GM18868 (cell line): ENCODE results near the gene ZNF554.

Source experiments
- ATAC-seq: cut with Tn5 transposase; IDR thresholded peaks from one replicate; pipeline ENCODE4 v1.9.1; 2021; ENCODE audit warnings: mild to moderate bottlenecking, moderate library complexity; ENCODE audit not compliant: unreplicated experiment

Gene ZNF554

GRCh38 chr19:2823646-2824045, 4.0 kb downstream of the ZNF554 start:
- no peak for ATAC-seq

DNA sequence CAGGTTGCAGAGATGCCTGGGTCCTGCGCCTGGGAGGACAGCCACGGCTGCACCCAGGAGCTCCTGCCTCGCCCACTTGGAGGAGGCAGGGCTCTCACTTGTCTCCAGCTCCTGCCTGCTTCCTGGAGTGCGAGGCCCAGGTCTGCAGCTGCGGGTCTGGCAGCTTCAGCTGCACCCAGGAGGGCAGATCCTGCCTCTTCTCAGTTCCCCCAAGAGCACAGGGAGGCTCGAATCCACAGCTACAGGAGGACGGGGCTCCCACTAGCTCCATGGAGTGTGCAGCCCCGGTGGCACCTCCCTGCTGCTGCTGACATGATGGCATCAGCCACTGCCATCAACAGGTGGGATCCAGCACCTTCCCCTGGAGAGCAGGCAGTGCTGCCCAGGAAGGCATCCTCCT, 4.5 kb downstream of the ZNF554 start:
- ATAC-seq = no peak

- no peak for ATAC-seq
These were observed 7.4 kb downstream of the ZNF554 start for GRCh38 chr19:2827022-2827421.

DNA sequence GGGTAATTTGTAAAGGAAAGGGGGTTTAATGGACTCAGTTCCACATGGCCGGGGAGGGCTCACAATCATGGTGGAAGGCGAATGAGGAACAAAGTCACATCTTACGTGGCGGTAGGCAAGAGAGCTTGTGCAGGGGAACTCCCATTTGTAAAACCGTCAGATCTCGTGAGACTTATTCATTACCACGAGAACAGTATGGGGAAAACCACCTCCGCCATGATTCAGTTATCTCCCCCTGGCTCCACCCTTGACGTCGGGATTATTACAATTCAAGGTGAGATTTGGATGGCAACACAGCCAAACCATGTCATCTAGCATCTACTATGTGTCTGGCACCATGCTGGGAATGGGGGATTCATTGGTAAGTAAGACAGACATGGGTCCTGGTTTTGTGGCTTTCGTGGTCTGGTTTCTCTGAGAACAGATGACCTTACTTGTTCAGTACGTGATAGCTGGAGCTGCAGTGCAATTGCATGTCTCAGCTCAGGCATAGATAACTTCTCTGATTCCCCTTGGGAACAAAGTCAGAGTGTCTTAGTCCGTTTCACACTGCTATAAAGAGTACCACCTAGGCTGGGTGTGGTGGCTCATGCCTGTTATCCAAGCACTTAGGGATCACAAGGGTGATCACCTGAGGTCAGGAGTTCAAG, 8.3 kb downstream of the ZNF554 start:
- ATAC-seq = no peak

DNA sequence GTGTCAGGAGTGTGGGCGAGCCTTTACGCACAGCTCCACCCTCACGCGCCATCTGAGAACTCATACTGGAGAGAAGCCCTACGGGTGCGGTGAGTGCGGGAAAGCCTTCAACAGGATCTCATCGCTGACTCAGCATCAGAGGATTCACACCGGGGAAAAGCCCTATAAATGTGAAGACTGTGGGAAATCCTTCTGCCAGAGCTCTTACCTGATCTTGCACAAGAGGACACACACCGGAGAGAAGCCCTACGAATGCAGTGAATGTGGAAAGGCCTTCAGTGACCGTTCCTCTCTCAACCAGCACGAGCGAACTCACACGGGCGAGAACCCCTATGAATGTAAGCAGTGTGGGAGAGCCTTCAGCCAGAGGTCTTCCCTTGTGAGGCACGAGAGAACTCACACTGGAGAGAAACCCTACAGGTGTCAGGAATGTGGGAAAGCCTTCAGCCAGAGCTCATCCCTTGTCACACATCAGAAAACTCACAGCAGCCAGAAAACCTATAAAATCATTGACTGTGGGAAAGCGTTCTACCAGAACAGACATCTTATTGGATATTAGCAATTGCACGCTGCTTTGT, 14.7 kb downstream of the ZNF554 start:
- ATAC-seq = no peak

DNA sequence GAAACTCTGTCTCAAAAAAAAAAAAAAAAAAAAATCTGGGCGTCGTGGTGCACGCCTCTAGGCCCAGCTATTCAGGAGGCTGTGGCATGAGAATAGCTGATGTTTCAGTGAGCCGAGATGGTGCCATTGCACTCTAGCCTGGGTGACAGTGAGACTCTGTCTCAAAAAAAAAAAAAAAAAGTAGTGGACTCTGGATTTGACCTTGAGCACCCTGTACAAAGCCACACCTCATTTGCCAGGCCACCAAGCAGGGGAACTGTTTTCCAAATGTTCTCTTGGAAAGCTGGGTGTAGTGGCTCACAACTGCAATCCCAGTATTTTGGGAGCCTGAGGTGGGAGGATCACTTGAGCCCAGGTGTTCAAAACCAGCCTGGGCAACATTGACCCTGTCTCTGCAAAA, 17.8 kb downstream of the ZNF554 start:
- ATAC-seq = no peak

DNA sequence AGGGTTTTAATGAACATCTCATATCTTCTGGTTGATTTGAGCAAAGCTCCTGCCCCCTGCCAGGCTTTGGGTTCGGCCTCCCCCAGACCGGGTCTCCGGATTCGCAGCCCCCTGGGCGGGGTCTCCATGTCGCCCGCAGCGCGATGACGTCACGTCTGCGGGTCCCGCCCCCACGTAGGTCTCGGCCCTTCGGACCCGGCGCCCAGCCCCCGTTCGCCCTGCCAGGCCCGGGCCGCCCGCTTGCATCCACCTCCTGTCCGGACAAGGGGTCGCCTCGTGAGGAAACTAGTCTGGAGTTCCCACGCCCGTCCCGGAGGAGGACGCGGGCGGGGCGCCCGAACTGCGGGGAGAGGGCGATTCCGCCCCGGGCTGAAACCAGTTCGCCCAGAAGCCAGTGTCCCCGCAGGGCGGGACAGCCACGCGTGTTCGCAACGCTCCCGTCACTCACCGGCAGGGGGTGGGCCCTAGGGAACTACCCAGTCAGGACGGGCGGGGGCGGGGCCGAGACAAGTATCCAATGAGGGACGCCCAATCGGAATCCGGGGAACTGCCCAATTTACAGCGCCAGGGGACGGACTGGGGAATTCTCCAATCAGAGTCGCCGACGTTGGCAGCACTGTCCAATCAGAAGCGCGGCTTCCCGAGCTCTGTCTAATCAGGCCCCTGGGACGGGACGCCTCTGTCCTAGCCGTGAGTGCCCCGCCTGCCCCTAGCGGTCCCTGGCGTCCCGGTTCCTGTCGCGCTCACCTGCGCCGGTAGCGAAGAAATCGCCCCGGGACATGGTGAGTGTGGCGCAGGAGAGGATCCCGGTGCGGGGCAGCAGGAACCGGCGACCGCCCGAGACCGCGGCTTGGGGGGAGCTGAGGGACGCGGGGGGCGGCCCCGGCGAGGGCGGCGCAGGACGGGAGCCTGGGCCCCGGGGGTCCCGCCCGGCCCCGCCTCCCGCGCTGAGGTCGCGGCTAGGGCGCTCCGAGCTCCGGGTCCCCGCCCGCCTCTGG, 21.4 kb downstream of the ZNF554 start, which contains the start of gene ZNF555:
ZNF555 (plus strand) TSS at position 682 of the 998 bp plus-strand sequence; CDS start at position 780, 98 bp downstream.
- ATAC-seq = peak; percentile 93

- ATAC-seq = peak; percentile 5
These were observed 22.3 kb downstream of the ZNF554 start for GRCh38 chr19:2841855-2842574.

DNA sequence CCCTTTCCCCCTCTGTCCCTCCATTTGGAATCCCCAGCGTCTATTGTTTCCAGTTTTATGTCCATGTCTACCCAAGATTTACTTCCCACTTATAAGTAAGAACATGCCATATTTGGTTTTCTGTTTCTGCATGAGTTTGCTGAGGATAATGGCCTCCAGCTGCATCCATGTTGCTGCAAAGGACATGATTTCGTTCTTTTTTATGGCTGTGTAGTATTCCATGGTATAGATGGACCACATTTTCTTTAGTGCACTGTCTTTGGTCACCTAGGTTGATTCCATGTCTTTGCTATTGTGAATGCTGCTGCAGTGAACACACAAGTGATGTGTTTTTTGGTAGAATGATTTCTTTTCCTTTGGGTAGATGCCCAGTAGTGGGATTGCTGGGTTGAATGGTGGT, 25.4 kb downstream of the ZNF554 start:
- no peak for ATAC-seq

- ATAC-seq = no peak
These were observed 26.7 kb downstream of the ZNF554 start for GRCh38 chr19:2846180-2846894.

- ATAC-seq = no peak
These were observed 27.8 kb downstream of the ZNF554 start for GRCh38 chr19:2847507-2847906.

DNA sequence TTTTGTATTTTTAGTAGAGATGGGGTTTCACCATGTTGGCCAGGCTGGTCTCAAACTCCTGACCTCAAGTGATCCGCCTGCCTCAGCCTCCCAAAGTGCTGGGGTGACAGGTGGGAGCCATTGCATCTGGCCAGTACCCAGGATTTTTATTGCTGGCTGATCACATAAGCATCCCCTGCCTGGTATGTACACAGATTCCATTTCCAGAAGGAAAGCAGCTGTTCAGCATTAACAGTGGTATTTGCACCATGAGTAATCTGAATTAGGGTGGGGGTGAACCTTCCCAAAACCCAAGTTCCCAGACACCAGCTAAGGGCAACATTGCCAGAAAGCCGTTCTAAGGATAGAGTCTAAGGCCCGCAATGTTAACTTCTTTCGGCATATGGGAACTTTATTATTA, 28.9 kb downstream of the ZNF554 start:
- no peak for ATAC-seq

- no peak for ATAC-seq
These were observed 30.7 kb downstream of the ZNF554 start for GRCh38 chr19:2850256-2850925.

DNA sequence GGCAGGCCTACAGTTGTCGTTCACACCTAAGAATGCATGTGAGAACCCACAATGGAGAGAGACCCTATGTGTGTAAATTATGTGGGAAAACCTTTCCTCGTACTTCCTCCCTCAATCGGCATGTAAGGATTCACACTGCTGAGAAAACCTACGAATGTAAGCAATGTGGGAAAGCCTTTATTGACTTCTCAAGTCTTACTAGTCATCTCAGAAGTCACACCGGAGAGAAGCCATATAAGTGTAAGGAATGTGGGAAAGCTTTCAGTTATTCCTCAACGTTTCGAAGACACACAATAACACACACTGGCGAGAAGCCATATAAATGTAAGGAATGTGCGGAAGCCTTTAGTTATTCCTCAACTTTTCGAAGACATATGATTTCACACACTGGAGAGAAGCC, 32.9 kb downstream of the ZNF554 start:
- ATAC-seq = no peak

- ATAC-seq = no peak
These were observed 33.4 kb downstream of the ZNF554 start for GRCh38 chr19:2853015-2853606.

- ATAC-seq = no peak
These were observed 35.2 kb downstream of the ZNF554 start for GRCh38 chr19:2854849-2855248.

- no peak for ATAC-seq
These were observed 36.9 kb downstream of the ZNF554 start for GRCh38 chr19:2856457-2857050.

DNA sequence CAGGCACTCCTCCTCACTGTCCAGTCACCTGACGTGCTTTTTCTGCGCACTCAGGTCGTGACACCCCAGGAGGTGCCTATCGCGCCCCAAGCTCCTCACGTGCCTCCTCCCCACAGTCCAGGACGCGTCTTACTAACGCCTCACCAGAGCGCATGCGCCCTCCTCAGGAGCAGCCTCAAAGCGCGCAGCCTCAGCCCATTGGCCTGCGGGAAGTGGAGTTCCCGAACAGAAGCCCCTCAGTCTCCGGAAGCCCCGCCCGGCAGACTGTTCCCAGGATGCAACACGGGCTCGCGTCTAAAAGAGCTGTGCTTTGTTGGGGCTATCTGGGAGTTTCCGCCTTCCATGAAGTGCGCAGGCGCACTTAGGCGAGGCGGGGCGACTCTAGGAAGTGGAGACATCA, 39.2 kb downstream of the ZNF554 start:
- ATAC-seq = no peak

DNA sequence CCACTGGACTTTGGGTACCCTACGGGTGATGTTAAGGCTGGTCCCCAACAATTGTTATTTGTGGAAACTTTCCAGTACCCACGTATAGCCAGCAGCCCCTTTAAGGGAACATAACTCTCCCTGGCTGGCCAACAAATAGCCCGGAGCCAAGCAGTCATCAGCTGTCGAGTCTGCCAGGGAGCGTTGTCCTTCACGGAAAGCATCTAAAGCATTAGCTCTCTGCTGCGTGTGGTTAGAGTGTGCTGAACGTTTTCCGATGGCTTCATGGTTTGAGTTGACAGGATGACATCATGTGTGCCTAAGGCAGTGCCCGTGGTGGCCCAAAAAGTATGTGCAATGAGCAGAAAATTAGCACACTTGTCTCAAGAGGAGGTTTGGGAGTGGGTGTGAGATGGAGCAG, 44.1 kb downstream of the ZNF554 start:
- no peak for ATAC-seq
